Lower lobe of right lung (tissue), 2 donors: Measurements from ENCODE around the gene ADGRF1. TPM values are rescaled to one million over a fixed set of nuclear protein-coding genes. Genes with fewer than 3 reads are reported as not detected.

ENCODE experiments used
- ATAC-seq, 2 donors: fragments of 200-7000 bp; cut with Tn5 transposase; one replicate each; pipeline ENCODE4 v1.9.1; 2020 to 2022; ENCODE audit warnings: mild to moderate bottlenecking in 2 of 2, moderate library complexity in 2 of 2
- DNase-seq: peaks from one replicate; pipeline ENCODE4 v3.0.0-alpha.2; 2020
- H3K27ac ChIP-seq: fragments of 200-600 bp; one replicate; pipeline ENCODE4 v1.8.0; 2022
- H3K27me3 ChIP-seq: fragments of 200-600 bp; one replicate; pipeline ENCODE4 v1.8.0; 2022; ENCODE audit warnings: low read depth
- H3K36me3 ChIP-seq: fragments of 200-600 bp; one replicate; pipeline ENCODE4 v1.8.0; 2022; ENCODE audit warnings: mild to moderate bottlenecking
- H3K4me1 ChIP-seq: fragments of 200-600 bp; one replicate; pipeline ENCODE4 v1.8.0; 2022
- H3K4me3 ChIP-seq: fragments of 200-600 bp; one replicate; pipeline ENCODE4 v1.8.0; 2022; ENCODE audit warnings: mild to moderate bottlenecking
- H3K9me3 ChIP-seq: fragments of 200-600 bp; one replicate; pipeline ENCODE4 v1.8.0; 2022
- CTCF ChIP-seq: fragments of 200-600 bp; IDR thresholded peaks from one replicate; pipeline ENCODE4 v1.8.0; 2022; ENCODE audit warnings: antibody characterized with exemption, mild to moderate bottlenecking
- intact Hi-C: fragments of 100-400 bp; cut with DNase I; formaldehyde crosslinking; loops from one replicate; pipeline ENCODE4 v1.11.0; 2022
- total RNA-seq: library from RNA; stranded (reverse); fragmentation: NEBNext Ultra II Directional; extraction: Animal tissue kit (Norgen Biotek cat#: 25700); gene quantifications from one replicate; pipeline ENCODE4 v1.2.1, GENCODE V29; 2021
- donor health status: DM: no; HTN: yes; CAD: no; lungs with severe emphysema.

The ADGRF1 gene
- total RNA-seq, 1 donor from 2014 or later, result 9.9 TPM

GRCh38 chr6:46961232-46961631 is 80.9 kb downstream of the ADGRF1 start:
- H3K4me1 ChIP-seq, result peaks cover 20% of the 10 kb centered on the region
- DNase-seq, result no peak
- no peaks in the 10 kb centered on the region for H3K27me3 ChIP-seq
- H3K9me3 ChIP-seq, result no peaks in the 10 kb centered on the region
- no peak overlapping the region for H3K27ac ChIP-seq
- ATAC-seq, result no peak
- no peak for TF ChIP-seq CTCF
- H3K36me3 ChIP-seq, result no peaks in the 10 kb centered on the region
- H3K4me3 ChIP-seq, result no peak overlapping the region
- intact Hi-C loops, result no loop called here

- no peaks in the 10 kb centered on the region for H3K9me3 ChIP-seq
- H3K4me3 ChIP-seq, result no peak overlapping the region
- no peaks in the 10 kb centered on the region for H3K36me3 ChIP-seq
- H3K27me3 ChIP-seq, result no peaks in the 10 kb centered on the region
- H3K27ac ChIP-seq, result no peak overlapping the region
- no peak for TF ChIP-seq CTCF
- ATAC-seq (no peak), DNase-seq (no peak)
- intact Hi-C loops, result no loop called here
- peaks cover 15% of the 10 kb centered on the region for H3K4me1 ChIP-seq
Observed at GRCh38 chr6:46959419-46959818, 82.7 kb downstream of the ADGRF1 start.

- Histone ChIP-seq H3K27ac (no peak overlapping the region), H3K9me3 (no peaks in the 10 kb centered on the region), H3K27me3 (no peaks in the 10 kb centered on the region), H3K4me3 (no peak overlapping the region), H3K36me3 (no peaks in the 10 kb centered on the region), H3K4me1 (peaks cover 11% of the 10 kb centered on the region)
- no peak for TF ChIP-seq CTCF
- intact Hi-C loops, result no loop called here
- DNase-seq (no peak), ATAC-seq (no peak)
Observed at GRCh38 chr6:46956409-46956808, 85.7 kb downstream of the ADGRF1 start.

GRCh38 chr6:46954837-46955451 is 87.2 kb downstream of the ADGRF1 start:
- Histone ChIP-seq H3K9me3 (no peaks in the 10 kb centered on the region), H3K27me3 (no peaks in the 10 kb centered on the region), H3K36me3 (no peaks in the 10 kb centered on the region), H3K27ac (peak overlapping the region; percentile 82), H3K4me3 (peak overlapping the region; percentile 55), H3K4me1 (peaks cover 25% of the 10 kb centered on the region)
- ATAC-seq, result peak; percentile 54 to 61
- intact Hi-C loops, result no loop called here
- TF ChIP-seq CTCF, result no peak
- no peak for DNase-seq

- peak overlapping the region; percentile 82 for H3K27ac ChIP-seq
- DNase-seq (no peak), ATAC-seq (no peak)
- H3K36me3 ChIP-seq, result no peaks in the 10 kb centered on the region
- peaks cover 36% of the 10 kb centered on the region for H3K4me1 ChIP-seq
- H3K9me3 ChIP-seq, result no peaks in the 10 kb centered on the region
- H3K4me3 ChIP-seq, result peak overlapping the region; percentile 55
- no peak for TF ChIP-seq CTCF
- intact Hi-C loops, result no loop called here
- H3K27me3 ChIP-seq, result no peaks in the 10 kb centered on the region
Observed at GRCh38 chr6:46953921-46954320, 88.2 kb downstream of the ADGRF1 start.
